Measurements from ENCODE around the gene KRCC1. TPM values are rescaled to one million over a fixed set of nuclear protein-coding genes. Genes with fewer than 3 reads are reported as not detected.

KRCC1 gene
- 6.7 TPM for total RNA-seq

- DNase-seq (ENCODE audit: low read depth in 2 of 3, low spot score in 2 of 3), result peak; percentile 91 to 94 (median 92)
Observed at GRCh38 chr2:88055371-88056128, at the start of gene KRCC1. TSS of gene KRCC1 (minus strand) at chr2:88055783. CDS start at chr2:88028563, 27,220 bp downstream.

GRCh38 chr2:88100489-88100858 lies 44.9 kb upstream of the KRCC1 start:
- DNase-seq (ENCODE audit: low read depth in 2 of 3, low spot score in 2 of 3), result no peak

DNA sequence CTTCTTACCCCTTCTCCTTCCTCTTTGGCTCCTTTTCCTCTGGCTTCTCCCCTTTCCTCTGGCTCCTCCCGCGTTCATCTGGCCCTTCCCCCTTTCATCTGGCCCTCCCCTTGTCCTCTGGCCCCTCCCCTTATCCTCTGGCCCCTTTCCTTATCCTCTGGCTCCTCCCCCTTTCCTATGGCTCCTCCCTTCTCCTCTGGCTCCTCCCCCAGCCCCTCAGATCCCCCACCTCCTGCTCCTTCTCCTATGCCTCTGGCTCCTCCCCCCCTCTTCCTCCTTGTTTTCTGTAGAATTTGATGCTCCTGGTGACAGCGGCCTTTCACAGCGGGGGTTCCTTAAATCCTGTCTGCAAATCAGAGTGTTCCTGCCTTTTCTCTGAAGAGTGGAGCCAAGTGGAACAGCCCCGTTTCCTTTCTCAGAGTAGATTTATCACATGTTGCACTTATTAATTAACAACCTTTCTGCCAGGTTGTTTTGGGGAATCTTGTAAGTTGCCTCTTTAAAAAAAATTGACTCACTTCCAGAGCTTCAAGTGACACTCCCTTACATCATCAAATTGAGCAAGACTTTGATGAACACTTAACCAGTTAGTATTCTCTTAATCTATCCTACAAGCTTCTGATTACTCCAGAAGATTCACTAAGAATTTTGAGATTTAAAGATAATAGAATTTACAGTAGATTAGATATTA lies 44.4 kb upstream of the KRCC1 start:
- DNase-seq (ENCODE audit: low read depth in 2 of 3, low spot score in 2 of 3), result peak in 1 of 3 donors; percentile 5

- no peak for DNase-seq (ENCODE audit: low read depth in 2 of 3, low spot score in 2 of 3)
Observed at GRCh38 chr2:88098558-88098900, 42.9 kb upstream of the KRCC1 start.

- DNase-seq (ENCODE audit: low read depth in 2 of 3, low spot score in 2 of 3), result no peak
Observed at GRCh38 chr2:88097891-88098557, 42.4 kb upstream of the KRCC1 start.

- DNase-seq (ENCODE audit: low read depth in 2 of 3, low spot score in 2 of 3), result no peak
Observed at GRCh38 chr2:88097192-88097591, 41.6 kb upstream of the KRCC1 start.

DNA sequence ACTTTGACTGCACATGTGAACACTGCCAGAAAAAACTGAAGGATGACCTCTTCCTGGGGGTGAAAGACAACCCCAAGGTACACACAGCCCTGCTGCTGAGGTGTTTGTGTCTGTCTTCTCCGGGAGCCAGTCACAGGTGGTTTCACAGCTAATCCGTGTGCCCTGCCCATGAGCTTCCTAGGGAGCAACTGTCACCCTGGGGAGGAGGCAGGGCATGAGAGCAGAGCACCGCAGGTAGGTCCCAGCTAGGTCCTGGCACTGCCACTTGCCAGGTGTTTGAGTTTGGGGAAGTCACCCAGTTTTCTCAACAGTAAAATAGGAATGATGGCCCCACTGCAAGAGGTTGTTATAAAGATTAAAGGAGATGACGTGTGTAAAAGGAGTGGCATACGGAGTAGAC lies 41.1 kb upstream of the KRCC1 start:
- no peak for DNase-seq (ENCODE audit: low read depth in 2 of 3, low spot score in 2 of 3)

DNA sequence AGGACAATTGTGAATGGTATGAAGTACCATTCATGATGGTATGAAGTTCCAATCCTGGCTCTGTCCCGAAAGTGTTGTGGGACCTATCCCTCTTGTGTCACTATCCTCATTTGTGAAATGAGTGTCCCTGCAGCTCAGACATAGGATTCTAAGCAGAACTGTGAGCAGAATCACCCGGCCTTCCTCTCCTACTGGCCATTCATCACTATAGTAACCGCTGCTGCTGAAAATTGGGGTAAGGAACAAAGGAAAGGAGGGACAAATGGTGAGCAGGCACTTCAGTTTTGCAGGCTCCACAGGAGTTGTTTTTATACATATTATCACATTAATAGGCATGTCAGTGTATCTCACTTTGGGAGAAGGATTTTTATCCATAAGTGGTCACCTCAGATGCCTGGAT lies 39.4 kb upstream of the KRCC1 start:
- no peak for DNase-seq (ENCODE audit: low read depth in 2 of 3, low spot score in 2 of 3)

GRCh38 chr2:88092773-88093172 lies 37.2 kb upstream of the KRCC1 start:
- no peak for DNase-seq (ENCODE audit: low read depth in 2 of 3, low spot score in 2 of 3)

GRCh38 chr2:88091943-88092342 lies 36.4 kb upstream of the KRCC1 start:
- no peak for DNase-seq (ENCODE audit: low read depth in 2 of 3, low spot score in 2 of 3)

DNA sequence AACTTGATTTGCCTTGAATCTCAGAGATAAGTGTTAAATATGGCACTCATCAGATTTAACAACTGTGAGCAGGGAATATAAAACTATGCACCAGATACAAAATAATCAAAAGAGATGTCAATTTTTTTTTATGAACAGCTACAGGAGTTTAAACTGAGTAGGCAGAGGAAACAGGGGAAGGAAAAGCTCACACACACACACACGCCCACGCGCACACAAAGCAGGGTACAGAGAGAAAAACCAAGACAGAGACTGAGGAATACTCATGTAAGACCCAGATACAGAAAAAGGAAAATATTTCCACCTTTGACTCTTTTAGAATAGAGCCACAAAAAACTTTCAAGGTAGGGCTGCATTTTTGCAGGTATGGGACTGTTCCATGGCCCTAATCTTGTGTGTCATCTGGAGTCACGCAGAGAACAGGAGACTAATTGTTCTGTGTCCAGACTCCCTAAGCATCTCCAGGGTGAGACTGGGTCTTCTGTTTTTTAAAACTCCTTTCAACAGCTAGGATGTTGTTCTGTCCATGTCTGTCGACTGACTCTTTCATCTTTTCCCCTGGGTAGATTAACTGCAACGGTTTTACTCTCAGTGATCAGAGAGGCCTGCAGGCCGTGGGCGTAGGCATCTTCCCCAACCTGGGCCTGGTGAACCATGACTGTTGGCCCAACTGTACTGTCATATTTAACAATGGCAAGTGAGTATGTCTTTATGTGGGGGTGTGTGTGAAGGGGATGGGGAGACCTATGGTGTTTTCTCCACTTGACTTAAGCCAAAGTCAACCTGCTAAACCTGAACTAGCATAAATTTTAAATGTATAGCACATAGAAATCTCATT lies 35.1 kb upstream of the KRCC1 start:
- no peak for DNase-seq (ENCODE audit: low read depth in 2 of 3, low spot score in 2 of 3)

- DNase-seq (ENCODE audit: low read depth in 2 of 3, low spot score in 2 of 3), result no peak
Observed at GRCh38 chr2:88088999-88089398, 33.4 kb upstream of the KRCC1 start.

DNA sequence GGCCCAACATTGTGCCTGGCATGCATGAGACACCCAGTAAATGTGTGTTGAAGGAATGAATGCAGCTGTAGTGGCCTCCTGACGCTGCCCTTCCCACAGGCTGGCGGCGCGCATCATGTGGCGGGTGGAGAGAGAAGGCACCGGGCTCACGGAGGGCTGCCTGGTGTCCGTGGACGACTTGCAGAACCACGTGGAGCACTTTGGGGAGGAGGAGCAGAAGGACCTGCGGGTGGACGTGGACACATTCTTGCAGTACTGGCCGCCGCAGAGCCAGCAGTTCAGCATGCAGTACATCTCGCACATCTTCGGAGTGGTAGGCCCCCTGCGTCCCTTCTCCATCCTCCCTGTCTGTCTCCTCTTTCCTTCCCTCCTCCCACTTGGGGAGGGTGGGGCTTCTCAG lies 32.2 kb upstream of the KRCC1 start:
- no peak for DNase-seq (ENCODE audit: low read depth in 2 of 3, low spot score in 2 of 3)

DNA sequence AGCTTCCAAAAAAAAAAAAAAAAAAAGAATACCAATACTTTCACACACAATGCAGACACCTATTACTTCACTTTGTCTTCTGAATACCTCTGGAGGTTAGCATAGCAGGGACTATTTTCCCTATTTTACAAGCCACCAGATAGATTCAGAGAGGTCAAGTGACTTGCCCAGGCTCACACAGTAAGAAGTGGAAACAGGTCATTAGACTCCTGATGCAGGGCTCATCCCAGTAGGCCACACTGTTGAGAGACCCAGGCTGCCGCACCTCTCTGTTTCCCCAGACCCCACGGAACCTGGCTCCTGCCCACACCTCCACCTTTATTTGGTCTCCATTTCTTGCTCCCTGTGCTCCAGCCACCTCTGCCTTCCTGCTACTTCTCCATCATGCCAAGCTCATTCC lies 31.5 kb upstream of the KRCC1 start:
- DNase-seq (ENCODE audit: low read depth in 2 of 3, low spot score in 2 of 3), result no peak

DNA sequence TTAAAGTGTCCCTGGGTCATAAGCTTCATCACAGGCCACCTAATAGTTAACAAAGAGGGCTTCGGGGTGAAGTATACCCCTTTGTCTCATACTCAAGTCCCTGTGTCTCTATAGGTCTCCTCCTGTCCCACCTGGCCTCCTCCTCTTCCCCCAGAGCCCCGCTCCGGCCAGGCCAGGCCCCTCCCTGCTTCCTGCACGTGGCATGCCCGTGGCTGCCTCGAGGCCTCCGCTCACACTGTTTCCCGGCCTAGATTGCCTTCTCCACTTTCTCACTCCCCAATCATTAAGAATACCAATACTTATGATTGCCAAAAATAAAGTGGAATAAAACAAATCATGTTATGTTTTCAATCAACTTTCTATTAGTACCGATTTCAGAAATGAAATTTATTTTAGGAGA lies 30.8 kb upstream of the KRCC1 start:
- no peak for DNase-seq (ENCODE audit: low read depth in 2 of 3, low spot score in 2 of 3)

DNA sequence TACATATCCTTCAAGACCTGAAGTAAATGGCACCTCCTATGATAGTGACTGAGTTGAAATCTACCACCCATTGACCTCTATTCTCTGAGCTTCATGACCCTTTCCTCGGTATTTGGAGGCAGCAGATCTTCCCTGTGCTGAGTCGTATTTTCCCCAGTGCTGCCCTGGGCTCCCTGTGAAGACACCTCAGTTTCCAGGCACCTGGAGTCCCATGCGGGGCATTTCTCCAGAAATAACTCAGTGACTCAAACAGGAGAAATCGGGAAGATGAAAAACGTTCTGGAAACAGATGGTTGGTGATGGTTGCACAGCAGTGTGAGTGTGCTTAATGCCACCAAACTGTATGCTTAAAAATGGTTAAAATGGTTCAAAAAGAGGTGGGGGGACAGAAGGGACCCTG lies 30.0 kb upstream of the KRCC1 start:
- DNase-seq (ENCODE audit: low read depth in 2 of 3, low spot score in 2 of 3), result no peak

GRCh38 chr2:88085099-88085498 lies 29.5 kb upstream of the KRCC1 start:
- DNase-seq (ENCODE audit: low read depth in 2 of 3, low spot score in 2 of 3), result no peak

- no peak for DNase-seq (ENCODE audit: low read depth in 2 of 3, low spot score in 2 of 3)
Observed at GRCh38 chr2:88082781-88083180, 27.2 kb upstream of the KRCC1 start.

GRCh38 chr2:88081924-88082608 lies 26.5 kb upstream of the KRCC1 start:
- DNase-seq (ENCODE audit: low read depth in 2 of 3, low spot score in 2 of 3), result no peak

GRCh38 chr2:88080545-88080944 lies 25.0 kb upstream of the KRCC1 start:
- DNase-seq (ENCODE audit: low read depth in 2 of 3, low spot score in 2 of 3), result no peak

All from hematopoietic multipotent progenitor cell (in vitro differentiated cells).